Measurements from ENCODE around the gene ARL3. TPM values are rescaled to one million over a fixed set of nuclear protein-coding genes. Genes with fewer than 3 reads are reported as not detected.

Gene ARL3
- total RNA-seq, 1 donor from 2014 or later = 7.3 TPM

DNA sequence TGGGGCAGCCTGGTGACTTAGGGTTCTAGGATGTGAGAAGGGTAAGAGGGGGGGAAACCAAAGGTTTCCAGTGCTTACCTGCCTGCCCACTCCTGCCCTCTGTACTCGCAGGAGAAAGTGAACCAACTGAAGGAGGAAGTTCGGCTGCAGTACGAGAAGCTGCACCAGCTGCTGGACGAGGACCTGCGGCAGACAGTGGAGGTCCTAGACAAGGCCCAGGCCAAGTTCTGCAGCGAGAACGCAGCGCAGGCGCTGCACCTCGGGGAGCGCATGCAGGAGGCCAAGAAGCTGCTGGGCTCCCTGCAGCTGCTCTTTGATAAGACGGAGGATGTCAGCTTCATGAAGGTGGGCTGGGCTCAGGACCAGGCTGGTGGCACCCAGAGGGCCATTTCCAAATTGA lies 59.2 kb downstream of the ARL3 start:
- no peak for DNase-seq
- H3K9me3 ChIP-seq = no peaks in the 10 kb centered on the region
- no peak for ATAC-seq
- intact Hi-C loops (cut with DNase I) = no loop called here
- TF ChIP-seq, protein P1, sequence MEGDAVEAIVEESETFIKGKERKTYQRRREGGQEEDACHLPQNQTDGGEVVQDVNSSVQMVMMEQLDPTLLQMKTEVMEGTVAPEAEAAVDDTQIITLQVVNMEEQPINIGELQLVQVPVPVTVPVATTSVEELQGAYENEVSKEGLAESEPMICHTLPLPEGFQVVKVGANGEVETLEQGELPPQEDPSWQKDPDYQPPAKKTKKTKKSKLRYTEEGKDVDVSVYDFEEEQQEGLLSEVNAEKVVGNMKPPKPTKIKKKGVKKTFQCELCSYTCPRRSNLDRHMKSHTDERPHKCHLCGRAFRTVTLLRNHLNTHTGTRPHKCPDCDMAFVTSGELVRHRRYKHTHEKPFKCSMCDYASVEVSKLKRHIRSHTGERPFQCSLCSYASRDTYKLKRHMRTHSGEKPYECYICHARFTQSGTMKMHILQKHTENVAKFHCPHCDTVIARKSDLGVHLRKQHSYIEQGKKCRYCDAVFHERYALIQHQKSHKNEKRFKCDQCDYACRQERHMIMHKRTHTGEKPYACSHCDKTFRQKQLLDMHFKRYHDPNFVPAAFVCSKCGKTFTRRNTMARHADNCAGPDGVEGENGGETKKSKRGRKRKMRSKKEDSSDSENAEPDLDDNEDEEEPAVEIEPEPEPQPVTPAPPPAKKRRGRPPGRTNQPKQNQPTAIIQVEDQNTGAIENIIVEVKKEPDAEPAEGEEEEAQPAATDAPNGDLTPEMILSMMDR (IDR thresholded peaks at IDR 0.05) = no peak
- H3K27ac ChIP-seq = peak overlapping the region; percentile 5
- no peaks in the 10 kb centered on the region for H3K27me3 ChIP-seq (ENCODE audit: low read depth)
- peaks cover 91% of the 10 kb centered on the region for H3K4me1 ChIP-seq
- no peak overlapping the region for H3K4me3 ChIP-seq
- peaks cover 77% of the 10 kb centered on the region for H3K36me3 ChIP-seq

DNA sequence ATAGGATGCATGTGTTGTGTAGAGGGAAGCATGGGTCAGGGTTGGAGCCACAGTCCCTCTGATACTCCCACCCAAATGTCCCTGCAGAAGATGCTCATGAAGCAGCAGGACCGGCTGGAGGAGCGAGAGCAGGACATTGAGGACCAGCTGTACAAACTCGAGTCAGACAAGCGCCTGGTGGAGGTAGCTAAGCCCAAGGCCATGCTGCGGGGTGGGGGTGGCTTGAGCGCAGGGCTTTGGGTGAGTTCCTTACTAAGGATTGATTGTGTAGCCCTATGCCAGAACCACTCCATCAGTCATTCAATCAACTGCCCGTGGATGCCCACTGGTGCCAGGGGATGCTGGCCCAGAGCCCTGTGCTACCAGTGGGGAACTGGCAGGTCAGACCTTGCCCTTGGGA lies 59.6 kb downstream of the ARL3 start:
- H3K4me1 ChIP-seq = peaks cover 94% of the 10 kb centered on the region

DNA sequence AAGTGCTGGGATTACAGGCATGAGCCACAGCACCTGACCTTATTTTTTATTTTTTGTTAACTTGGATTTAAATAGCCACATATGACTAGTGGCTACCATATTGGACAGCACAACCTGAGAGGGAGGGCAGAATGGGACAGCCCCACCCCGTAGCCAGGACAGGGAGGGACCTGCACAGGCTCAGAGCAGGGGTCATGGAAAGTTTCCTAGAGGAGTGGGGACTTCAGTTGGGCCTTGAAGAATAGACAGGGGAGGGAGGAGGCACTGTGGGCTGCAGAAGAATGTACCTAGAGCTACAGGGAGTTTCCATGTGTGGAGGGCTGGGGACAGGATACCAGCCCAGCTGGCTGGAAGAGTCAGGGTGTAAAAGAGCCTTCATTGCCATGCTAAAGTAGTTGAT lies 61.1 kb downstream of the ARL3 start:
- Histone ChIP-seq H3K36me3 (peaks cover 79% of the 10 kb centered on the region), H3K4me3 (no peak overlapping the region), H3K9me3 (no peaks in the 10 kb centered on the region), H3K27ac (peak overlapping the region; percentile 99), H3K27me3 (ENCODE audit: low read depth) (no peaks in the 10 kb centered on the region), H3K4me1 (peaks cover 97% of the 10 kb centered on the region)
- intact Hi-C loops (cut with DNase I) = no loop called here
- DNase-seq = no peak
- TF ChIP-seq, protein P1 (IDR thresholded peaks at IDR 0.05) = no peak
- no peak for ATAC-seq

More for the DNA sequence above, 59.6 kb downstream of the ARL3 start:
- Histone ChIP-seq H3K27ac (peak overlapping the region; percentile 5), H3K36me3 (peaks cover 77% of the 10 kb centered on the region), H3K9me3 (no peaks in the 10 kb centered on the region), H3K27me3 (ENCODE audit: low read depth) (no peaks in the 10 kb centered on the region), H3K4me3 (no peak overlapping the region)
- intact Hi-C loops (cut with DNase I) = no loop called here
- no peak for ATAC-seq
- no peak for DNase-seq
- TF ChIP-seq, protein P1 (IDR thresholded peaks at IDR 0.05) = no peak

DNA sequence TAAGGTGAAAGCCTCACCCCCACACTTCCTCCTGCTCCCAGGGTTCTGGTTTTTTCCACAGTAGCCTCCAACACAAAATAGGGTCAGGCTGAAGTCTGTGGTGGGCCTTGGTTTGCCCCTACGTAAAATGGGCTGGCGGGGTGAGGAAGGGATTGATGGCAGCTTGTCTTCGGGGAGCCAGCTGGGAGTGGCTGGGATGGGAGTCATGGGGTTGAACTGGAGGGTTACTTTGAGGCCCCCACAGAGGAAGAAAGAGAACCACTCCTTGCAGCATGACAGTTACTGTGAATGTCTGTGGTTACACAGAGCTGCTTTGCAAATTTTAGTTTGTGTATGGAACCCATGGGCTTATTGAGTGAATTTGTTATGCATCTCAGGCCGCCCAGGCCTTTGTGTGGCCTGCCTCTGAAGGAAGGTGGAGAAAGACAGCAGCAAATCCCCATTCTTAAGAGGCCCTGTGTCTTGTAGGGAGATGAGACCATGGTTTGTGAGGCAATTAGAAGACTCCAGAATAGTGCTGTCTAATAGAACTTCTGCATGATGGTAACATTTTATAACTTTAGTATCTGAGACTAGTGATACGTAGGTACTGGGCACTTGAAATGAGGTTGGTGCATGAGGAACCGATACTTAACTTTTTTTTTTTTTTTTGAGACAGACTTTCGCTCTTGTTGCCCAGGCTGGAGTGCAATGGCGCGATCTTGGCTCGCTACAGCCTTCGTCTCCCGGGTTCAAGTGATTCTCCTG lies 61.9 kb downstream of the ARL3 start:
- Histone ChIP-seq H3K27ac (peak overlapping the region; percentile 99), H3K27me3 (ENCODE audit: low read depth) (no peaks in the 10 kb centered on the region), H3K9me3 (no peaks in the 10 kb centered on the region), H3K4me1 (peaks cover 97% of the 10 kb centered on the region), H3K4me3 (no peak overlapping the region), H3K36me3 (peaks cover 73% of the 10 kb centered on the region)
- ATAC-seq (no peak), DNase-seq (no peak)
- TF ChIP-seq, protein P1 (IDR thresholded peaks at IDR 0.05) = no peak
- intact Hi-C loops (cut with DNase I) = no loop called here

DNA sequence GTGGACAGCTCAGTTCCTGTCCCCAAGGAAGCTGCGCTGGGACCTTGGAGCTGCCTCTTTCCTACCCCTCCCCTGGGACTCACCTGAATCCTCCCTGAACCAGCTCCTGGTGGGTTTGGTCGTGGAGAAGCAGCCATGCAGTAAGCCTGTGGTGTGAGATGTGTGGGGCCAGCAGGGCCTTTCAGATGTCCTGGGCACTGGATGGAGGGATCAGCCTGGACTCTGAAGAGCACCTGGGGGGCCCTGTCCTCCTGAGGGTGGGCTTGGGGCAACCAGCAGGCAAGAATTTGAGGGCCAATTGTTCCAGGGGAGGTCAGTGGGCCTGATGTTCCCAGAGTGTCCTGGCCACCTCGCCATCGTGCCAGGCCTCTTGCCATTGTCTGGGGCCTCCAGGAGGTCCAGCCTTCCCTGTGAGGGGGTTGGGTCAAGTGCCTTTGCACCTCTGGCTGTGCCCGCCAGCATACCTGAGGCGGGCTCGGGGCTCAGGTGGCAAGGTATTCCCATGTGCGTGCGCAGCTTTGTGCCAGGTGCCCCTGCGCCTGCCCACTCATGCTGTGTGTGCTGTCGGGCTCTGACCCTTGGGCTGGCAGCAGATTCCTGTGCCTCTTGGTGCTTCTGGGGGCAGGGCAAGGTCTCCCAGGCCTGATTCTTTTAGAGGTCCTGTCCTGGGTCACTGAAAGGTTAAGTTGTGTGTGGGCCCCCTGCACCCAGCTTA lies 62.6 kb downstream of the ARL3 start:
- DNase-seq (no peak), ATAC-seq (no peak)
- TF ChIP-seq, protein P1 (IDR thresholded peaks at IDR 0.05) = no peak
- no peaks in the 10 kb centered on the region for H3K27me3 ChIP-seq (ENCODE audit: low read depth)
- peak overlapping the region; percentile 99 for H3K27ac ChIP-seq
- intact Hi-C loops (cut with DNase I) = no loop called here
- peaks cover 66% of the 10 kb centered on the region for H3K36me3 ChIP-seq
- peaks cover 97% of the 10 kb centered on the region for H3K4me1 ChIP-seq
- no peaks in the 10 kb centered on the region for H3K9me3 ChIP-seq
- H3K4me3 ChIP-seq = no peak overlapping the region
